Fibroblast of skin of back (primary cell): ENCODE results near the gene MYO1B.

Source experiments
- DNase-seq: peaks from one replicate; pipeline ENCODE4 v3.0.0-alpha.2; 2013

Gene MYO1B

DNA sequence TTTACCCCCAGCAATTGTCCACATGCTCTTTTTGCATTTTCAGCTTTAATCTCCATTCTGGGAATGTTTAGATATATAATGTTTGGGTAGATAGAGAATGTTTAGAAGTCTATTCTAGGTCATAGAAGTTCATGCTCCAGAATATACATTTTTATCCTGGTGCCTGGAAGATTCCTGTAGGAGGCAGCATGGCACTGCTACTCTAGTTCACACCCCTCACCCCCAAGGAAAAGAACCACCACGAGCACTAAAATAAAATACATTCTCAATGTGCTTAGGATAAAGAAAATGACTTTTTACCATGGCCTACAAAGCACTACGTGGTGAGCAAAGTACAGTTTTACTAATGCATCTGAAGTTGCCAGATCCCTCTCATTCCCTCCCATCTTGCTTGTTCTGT lies 53.8 kb downstream of the MYO1B start:
- peak; percentile 54 for DNase-seq

- DNase-seq: no peak
Observed at GRCh38 chr2:191299866-191300265, 54.7 kb downstream of the MYO1B start.

DNA sequence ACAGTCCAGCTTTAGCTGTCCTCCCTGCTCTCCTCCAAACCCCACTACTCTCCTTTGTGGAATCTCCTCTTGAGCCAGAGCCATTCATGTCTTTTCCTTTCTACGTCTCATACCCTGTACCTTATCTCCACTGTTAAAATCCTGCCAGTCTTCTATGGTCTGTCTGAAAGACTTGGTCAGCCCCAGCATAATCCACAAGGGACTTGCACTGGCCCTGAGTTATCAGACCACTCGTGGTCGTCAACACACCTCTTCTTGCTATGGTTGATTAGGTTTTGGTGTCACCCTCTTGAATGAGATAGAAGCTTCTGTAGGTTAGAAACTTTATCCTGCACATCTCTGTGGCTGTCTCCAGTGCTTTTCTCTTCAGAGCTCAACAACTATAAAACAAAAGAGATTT lies 56.8 kb downstream of the MYO1B start:
- no peak for DNase-seq

- no peak for DNase-seq
Observed at GRCh38 chr2:191302459-191303139, 57.4 kb downstream of the MYO1B start.

- DNase-seq: no peak
Observed at GRCh38 chr2:191303140-191304005, 58.2 kb downstream of the MYO1B start.

GRCh38 chr2:191304939-191305875 lies 60.0 kb downstream of the MYO1B start:
- DNase-seq: no peak

GRCh38 chr2:191308026-191308425 lies 62.8 kb downstream of the MYO1B start:
- DNase-seq: no peak

GRCh38 chr2:191311156-191311555 lies 66.0 kb downstream of the MYO1B start:
- no peak for DNase-seq

GRCh38 chr2:191311627-191312026 lies 66.4 kb downstream of the MYO1B start:
- peak; percentile 83 for DNase-seq

GRCh38 chr2:191312163-191312562 lies 67.0 kb downstream of the MYO1B start:
- no peak for DNase-seq

GRCh38 chr2:191312662-191313061 lies 67.5 kb downstream of the MYO1B start:
- DNase-seq: no peak

- DNase-seq: no peak
Observed at GRCh38 chr2:191314697-191315364, 69.6 kb downstream of the MYO1B start.

DNA sequence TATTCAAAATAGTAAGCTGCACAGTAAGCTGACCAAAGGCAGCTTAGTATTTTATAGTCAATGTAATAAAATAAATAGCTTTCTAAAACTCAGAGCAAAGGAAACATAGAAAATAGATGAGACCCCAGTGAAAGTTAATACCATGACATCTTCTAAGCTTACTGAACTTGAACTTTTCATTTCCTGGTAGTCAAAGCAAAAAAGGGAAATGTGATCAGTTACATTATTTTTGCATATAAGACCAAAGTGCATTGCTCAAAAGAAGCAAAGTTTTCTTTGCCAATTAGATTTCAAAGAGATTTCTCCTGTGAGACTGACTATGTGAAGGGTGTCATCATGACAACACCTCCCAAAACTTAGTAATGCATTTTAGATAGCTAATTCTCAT lies 70.2 kb downstream of the MYO1B start:
- no peak for DNase-seq

GRCh38 chr2:191316246-191316994 lies 71.2 kb downstream of the MYO1B start:
- DNase-seq: peak; percentile 56

- peak; percentile 76 for DNase-seq
Observed at GRCh38 chr2:191318037-191318728, 73.0 kb downstream of the MYO1B start.

DNA sequence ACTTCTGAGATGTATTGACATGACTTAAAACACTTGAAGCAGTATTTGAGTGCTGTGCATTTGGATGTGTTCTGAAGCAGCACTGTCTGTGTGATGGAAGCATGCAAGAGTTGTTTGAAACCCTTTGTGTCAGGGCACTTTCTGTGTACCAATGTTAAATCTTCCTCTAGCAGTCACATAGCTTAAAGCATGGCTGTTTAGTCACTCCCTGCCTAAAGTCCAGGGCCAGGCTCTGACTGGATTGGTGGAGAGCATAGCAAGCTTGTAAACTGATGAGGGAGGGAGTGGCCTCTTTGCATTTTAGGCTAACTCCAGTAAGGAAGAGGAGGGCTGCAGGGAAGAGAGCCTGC lies 73.5 kb downstream of the MYO1B start:
- peak; percentile 78 for DNase-seq

DNA sequence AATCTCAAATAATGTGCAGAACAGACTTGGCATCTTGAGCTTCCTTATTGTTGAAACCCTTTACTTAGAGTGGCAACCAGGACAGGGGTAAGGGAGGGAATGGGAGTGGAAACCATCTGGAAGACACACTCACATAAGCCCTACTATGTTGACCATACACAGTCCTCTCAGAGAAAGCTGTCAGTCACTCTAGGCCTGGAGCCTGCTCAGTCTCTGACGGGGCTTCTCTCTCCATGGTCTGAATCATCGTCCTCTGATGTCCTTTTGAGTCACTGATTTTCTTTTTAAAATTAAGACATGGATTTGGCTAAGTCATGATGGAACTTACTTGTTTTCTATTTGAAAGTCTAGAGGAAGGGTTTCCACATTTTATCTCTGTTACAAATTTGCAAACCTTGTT lies 74.0 kb downstream of the MYO1B start:
- DNase-seq: peak; percentile 80

DNA sequence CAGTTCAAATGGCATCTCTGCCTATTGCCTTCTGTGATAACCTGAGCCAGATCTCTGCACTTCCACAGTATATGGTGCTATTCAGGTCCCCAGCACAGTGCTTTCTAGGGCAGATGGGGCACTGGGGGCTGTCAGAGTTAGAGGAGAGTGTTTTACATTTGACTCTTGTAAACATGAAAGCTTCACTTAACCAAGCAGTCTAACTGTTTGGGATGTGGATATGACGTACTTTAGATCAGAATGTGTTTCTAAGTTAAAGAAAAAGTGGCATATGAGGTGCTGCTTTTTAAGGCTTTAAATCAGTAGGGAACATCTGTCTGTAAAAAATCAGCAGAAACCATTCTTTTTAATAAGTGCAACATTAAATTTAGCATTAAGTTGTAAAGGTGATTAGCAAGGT lies 75.7 kb downstream of the MYO1B start:
- no peak for DNase-seq

- DNase-seq: peak; percentile 85
Observed at GRCh38 chr2:191321861-191322662, 76.9 kb downstream of the MYO1B start.

DNA sequence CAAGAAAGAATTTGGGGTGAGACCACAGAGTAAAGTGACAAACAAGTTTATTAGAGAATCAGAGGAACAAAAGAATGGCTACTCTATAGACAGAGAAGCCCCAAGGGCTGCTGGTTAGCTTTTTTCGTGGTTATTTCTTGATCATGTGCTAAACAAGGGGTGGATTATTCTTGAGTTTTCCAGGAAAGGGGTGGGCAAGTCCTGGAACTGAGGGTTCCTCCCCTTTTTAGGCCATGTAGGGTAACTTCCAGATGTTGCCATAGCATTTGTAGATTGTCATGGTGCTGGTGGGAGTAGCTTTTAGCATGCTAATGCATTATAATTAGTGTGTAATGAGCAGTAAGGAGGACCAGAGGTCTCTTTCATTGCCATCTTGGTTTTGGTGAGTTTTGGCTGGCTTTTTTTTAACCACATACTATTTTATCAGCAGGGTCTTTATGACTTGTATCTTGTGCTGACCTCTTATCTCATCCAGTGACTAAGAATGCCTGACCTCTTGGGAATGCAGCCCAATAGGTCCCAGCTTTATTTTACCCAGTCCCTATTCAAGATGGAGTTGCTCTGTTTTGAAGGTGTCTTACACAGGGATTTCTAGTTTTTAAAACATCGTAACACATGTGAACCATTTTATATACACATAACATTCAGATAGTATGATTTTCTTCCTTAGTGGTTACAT lies 77.8 kb downstream of the MYO1B start:
- no peak for DNase-seq
